AML-193 (cell line): ENCODE data around the gene SLC28A1.

ENCODE experiments used
- DNase-seq, 2 experiments: peaks; one replicate each; lab custom pipeline; 2025; lab: John Stamatoyannopoulos, UW

The SLC28A1 gene

GRCh38 chr15:84886211-84886983 is 1.9 kb downstream of the SLC28A1 start:
- no peak for DNase-seq

GRCh38 chr15:84886984-84887299 is 2.5 kb downstream of the SLC28A1 start:
- no peak for DNase-seq

DNA sequence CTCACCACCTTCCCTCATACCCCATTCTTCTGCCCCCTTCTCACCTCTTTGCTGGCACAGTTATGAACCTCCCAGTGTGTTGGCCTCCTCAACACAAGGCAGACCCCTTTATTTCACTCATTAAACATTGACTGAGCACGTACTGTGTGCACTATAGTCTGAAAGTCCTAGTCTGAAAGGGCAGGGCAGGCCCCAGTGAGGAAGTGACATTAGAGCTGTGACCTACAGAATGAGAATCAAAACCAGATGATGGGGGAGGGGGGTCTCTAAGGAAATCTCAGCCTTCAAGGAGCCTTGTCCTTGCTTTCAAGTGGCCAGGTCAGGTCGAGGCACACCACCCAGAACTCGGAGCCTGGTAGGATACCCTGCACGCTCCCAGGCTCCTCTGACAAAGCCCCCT is 3.5 kb downstream of the SLC28A1 start:
- no peak for DNase-seq

DNA sequence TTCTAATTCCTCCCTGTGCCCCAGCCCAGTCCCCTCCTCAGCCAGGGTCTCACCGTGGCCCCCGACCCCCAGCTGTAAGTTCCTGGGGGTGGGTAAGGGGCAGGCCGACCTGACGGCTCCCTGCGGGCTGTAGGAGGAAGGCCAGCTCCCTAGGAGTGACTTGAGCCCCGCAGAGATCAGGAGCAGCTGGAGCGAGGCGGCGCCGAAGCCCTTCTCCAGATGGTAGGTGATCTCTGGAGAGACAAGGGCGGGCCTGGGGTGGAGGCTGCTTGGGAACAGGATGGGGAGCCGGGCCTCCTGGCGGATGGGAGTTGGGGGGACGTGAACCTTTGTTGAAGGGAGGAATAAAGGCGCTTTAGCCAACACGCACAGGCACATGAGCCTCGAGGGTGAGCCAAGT is 4.2 kb downstream of the SLC28A1 start:
- no peak for DNase-seq

GRCh38 chr15:84889313-84889990 is 5.0 kb downstream of the SLC28A1 start:
- no peak for DNase-seq

DNA sequence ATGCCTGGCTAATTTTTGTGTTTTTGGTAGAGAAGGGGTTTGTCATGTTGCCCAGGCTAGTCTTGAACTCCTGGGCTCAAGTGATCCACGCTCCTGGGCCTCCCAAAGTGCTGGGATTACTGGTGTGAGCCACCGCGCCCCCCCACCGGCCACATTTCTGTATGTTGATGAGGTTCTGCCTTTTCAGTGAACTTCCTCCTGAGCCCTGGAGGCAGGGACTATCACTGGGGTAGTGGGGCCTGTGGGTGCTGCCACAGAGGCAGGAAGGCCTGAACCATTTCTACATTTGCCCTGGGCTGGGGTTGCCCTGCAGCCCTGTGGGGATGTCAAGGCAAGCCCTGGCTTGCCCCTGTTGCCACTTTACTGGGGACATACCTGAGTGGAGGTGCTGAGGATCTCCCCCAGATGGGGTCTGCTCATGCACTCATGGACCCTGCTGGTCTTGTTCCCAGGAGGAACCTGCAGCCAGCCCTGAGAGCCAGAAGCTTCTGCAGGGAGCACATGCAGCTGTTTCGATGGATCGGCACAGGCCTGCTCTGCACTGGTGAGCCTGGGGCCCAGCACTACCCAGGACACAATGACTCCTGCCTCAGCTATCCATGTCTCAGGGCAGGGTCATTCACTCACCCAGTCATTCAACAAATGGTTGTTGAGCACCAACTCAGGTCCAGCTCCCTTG is 5.7 kb downstream of the SLC28A1 start:
- no peak for DNase-seq

DNA sequence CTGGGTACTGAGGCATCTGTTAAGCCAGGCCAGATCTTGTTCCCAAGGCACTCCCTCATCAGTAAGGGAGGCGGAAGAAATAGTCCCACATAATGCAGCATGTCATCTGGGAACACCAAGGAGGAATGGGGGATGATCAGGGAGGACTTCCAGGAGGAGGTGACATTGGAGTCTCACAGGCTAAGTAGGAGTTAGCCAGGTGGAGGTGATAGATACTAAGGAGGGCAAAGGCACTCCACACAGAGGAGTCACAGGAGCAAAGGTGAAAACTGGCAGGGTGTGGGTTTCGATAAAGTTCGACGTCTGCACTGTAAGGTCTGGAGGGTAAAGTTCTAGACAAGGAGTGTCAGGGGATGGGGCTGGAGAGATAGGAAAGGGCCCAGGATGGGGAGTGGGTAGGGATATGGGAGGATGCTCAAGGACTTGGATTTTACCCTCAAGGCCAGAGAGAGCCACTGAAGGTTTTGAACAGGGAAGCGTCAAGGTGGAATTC is 6.3 kb downstream of the SLC28A1 start:
- no peak for DNase-seq

DNA sequence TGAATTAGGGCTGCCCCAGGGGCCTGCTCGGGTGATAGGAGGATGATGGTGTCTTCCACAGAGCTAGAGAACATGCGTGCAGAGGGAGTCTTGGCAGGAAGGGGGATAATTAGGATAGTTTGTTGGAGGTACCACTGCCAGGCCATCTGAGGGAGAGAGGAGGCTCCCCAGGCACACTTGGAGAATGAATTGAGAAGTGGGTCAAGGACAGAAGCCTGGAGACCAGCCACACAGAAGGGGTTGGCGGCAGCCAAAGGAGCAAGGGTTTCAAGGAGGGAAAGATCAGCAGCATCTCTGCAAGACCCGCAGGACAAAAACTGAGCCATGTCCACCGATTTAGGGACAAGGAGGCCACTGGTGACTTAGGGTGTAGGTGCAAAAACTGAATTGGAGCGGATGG is 6.9 kb downstream of the SLC28A1 start:
- no peak for DNase-seq

- no peak for DNase-seq
Observed at GRCh38 chr15:84892786-84893307, 8.4 kb downstream of the SLC28A1 start.

- no peak for DNase-seq
Observed at GRCh38 chr15:84893607-84894006, 9.1 kb downstream of the SLC28A1 start.

DNA sequence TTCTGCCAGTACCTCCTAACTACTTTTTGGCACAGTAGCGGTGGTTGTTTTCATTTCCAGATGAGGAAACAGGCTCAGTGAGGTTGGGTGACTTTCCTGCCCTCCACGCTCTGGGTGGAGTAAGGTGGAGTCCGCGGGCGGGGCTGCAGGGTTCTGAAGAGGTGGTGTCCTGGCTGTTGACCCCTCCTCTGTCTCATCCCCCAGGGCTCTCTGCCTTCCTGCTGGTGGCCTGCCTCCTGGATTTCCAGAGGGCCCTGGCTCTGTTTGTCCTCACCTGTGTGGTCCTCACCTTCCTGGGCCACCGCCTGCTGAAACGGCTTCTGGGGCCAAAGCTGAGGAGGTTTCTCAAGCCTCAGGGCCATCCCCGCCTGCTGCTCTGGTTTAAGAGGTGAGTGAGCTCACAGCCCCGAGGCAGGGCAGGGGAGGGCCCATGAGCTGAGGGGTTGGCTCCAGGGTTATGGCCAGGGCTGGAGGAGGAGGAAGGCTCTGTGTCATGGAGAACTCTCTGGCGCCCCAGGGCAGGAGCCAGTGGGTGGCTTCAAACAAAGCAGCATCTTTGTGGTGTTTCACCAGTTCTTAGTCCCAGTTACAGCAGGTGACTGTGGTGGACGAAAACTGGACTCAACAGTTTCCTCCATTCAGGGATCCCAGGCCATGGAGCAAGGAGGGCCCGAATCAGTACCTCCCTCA is 10.4 kb downstream of the SLC28A1 start:
- no peak for DNase-seq

DNA sequence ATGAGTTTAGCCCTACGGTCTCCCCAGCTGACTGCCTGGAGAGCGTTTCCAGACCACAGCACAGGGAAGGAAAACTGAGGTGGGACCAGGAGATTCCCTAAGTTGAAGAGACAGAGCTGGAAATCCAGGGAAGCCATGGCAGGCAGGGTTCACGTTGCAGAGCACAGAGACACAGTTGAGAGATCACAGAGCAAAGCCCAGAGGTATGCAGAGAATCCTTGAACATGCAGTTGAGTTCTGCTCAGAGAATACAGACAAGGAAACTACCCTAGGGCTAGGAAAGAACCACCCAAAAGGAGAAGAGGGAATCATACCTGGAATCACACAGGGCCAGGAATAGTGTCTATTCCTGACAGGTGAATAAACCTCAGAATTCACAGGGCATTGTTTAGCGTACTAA is 14.3 kb downstream of the SLC28A1 start:
- no peak for DNase-seq

- no peak for DNase-seq
Observed at GRCh38 chr15:84899750-84900149, 15.3 kb downstream of the SLC28A1 start.

DNA sequence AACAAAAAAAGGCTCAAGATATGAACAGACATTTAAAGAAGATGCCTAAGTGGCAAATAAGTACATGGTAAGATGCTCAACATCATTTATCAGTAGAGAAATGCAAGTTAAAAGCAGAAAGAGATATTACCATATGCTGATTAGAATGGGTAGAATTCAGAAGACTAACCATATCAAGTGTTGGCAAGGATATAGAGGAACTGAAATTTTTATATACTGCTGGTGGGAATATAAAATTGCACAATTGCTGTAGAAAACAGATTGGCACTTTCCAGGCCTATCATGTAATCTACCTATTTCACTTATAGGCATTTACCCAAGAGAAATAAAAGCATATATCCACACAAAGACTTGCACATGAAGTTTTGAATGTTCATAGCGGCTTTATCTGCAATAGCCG is 17.1 kb downstream of the SLC28A1 start:
- DNase-seq: no peak

GRCh38 chr15:84903751-84904150 is 19.3 kb downstream of the SLC28A1 start:
- no peak for DNase-seq

GRCh38 chr15:84904419-84904818 is 20.0 kb downstream of the SLC28A1 start:
- no peak for DNase-seq

GRCh38 chr15:84905016-84905916 is 20.8 kb downstream of the SLC28A1 start:
- DNase-seq: no peak

- no peak for DNase-seq
Observed at GRCh38 chr15:84907731-84908130, 23.3 kb downstream of the SLC28A1 start.

- no peak for DNase-seq
Observed at GRCh38 chr15:84908564-84908963, 24.1 kb downstream of the SLC28A1 start.

GRCh38 chr15:84909029-84909428 is 24.6 kb downstream of the SLC28A1 start:
- DNase-seq: no peak

- DNase-seq: no peak
Observed at GRCh38 chr15:84909782-84910181, 25.3 kb downstream of the SLC28A1 start.
